Activated B cell treated with CpG ODN at 0.5 μM for 24 hours (primary cell): ENCODE measurements around the gene MEGF10. TPM values are rescaled to one million over a fixed set of nuclear protein-coding genes. Genes with fewer than 3 reads are reported as not detected.

Experiments used
- ATAC-seq: fragments of 200-7000 bp; cut with Tn5 transposase; one replicate; pipeline ENCODE4 v1.10.0; 2021; ENCODE audit warnings: low read depth, mild to moderate bottlenecking, moderate library complexity
- CTCF ChIA-PET: fragments of 350-600 bp; sonication (Branson Sonifier 250); formaldehyde crosslinking; loops from one replicate; lab custom pipeline; 2021; ENCODE audit warnings: antibody characterized with exemption; lab: Charles Lee
- POLR2A ChIA-PET: fragments of 350-600 bp; sonication (Branson Sonifier 250); formaldehyde crosslinking; loops from one replicate; lab custom pipeline; 2021; ENCODE audit warnings: antibody characterized with exemption; lab: Charles Lee
- DNase-seq: peaks from one replicate; pipeline ENCODE4 v3.0.0; 2022
- H3K27ac Mint-ChIP-seq: one replicate; pipeline ENCODE4 v1.8.0; 2020; ENCODE audit warnings: mixed read lengths
- H3K27me3 Mint-ChIP-seq: one replicate; pipeline ENCODE4 v1.8.0; 2021; ENCODE audit warnings: mixed read lengths
- H3K36me3 Mint-ChIP-seq: one replicate; pipeline ENCODE4 v1.8.0; 2021; ENCODE audit warnings: low read depth, mixed read lengths
- H3K4me1 Mint-ChIP-seq: one replicate; pipeline ENCODE4 v1.8.0; 2021; ENCODE audit warnings: mixed read lengths
- H3K4me3 Mint-ChIP-seq: one replicate; pipeline ENCODE4 v1.8.0; 2020; ENCODE audit warnings: mild to moderate bottlenecking, mixed read lengths
- H3K9me3 Mint-ChIP-seq: one replicate; pipeline ENCODE4 v1.8.0; 2020; ENCODE audit warnings: mixed read lengths
- intact Hi-C: fragments of 100-400 bp; cut with micrococcal nuclease; formaldehyde crosslinking; loops from one replicate; pipeline ENCODE4 v1.15.1; 2024
- total RNA-seq: library from RNA; stranded (reverse); gene quantifications from 2 replicates; pipeline ENCODE4 v1.2.3, GENCODE V29; 2022
- TF ChIP-seq, protein P1 (sequence below): fragments of 200-600 bp; IDR thresholded peaks from one replicate; pipeline ENCODE4 v1.8.0; 2022; ENCODE audit warnings: antibody characterized with exemption, mild to moderate bottlenecking

MEGF10 gene
- total RNA-seq, 1 donor from 2014 or later, result not detected

GRCh38 chr5:127343866-127344265 lies 53.3 kb downstream of the MEGF10 start:
- Mint-ChIP-seq H3K4me1 (no peaks in the 10 kb centered on the region), H3K9me3 (no peaks in the 10 kb centered on the region), H3K27ac (no peak overlapping the region), H3K27me3 (peaks cover 10% of the 10 kb centered on the region), H3K4me3 (no peak overlapping the region), H3K36me3 (no peaks in the 10 kb centered on the region)
- DNase-seq, result no peak
- no peak for ATAC-seq
- ChIA-PET CTCF (no interaction called here), POLR2A (no interaction called here)
- intact Hi-C loops, result no loop called here
- TF ChIP-seq, protein P1, sequence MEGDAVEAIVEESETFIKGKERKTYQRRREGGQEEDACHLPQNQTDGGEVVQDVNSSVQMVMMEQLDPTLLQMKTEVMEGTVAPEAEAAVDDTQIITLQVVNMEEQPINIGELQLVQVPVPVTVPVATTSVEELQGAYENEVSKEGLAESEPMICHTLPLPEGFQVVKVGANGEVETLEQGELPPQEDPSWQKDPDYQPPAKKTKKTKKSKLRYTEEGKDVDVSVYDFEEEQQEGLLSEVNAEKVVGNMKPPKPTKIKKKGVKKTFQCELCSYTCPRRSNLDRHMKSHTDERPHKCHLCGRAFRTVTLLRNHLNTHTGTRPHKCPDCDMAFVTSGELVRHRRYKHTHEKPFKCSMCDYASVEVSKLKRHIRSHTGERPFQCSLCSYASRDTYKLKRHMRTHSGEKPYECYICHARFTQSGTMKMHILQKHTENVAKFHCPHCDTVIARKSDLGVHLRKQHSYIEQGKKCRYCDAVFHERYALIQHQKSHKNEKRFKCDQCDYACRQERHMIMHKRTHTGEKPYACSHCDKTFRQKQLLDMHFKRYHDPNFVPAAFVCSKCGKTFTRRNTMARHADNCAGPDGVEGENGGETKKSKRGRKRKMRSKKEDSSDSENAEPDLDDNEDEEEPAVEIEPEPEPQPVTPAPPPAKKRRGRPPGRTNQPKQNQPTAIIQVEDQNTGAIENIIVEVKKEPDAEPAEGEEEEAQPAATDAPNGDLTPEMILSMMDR, result no peak

DNA sequence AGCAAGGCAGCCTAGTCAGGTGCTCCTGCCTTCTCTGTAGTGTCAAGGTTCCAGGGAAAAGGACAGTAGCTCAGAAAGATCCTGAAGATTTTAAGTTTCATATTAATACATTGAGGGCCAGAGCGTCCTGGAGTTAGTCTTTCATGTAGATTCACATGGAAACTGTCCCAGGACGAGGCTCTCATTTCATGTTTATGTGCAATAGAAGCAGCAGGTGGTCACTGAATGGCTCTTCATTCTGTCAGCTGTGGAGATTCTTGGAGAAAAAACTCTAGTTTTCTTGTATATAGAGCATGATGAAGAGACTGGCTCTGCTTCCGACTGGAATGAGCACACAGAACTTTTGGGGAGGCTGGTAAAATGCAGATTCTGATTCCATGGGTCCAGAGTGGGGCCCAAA lies 54.3 kb downstream of the MEGF10 start:
- TF ChIP-seq, protein P1, result no peak
- ATAC-seq (no peak), DNase-seq (no peak)
- H3K4me1 Mint-ChIP-seq, result no peaks in the 10 kb centered on the region
- no peaks in the 10 kb centered on the region for H3K36me3 Mint-ChIP-seq
- peaks cover 7% of the 10 kb centered on the region for H3K27me3 Mint-ChIP-seq
- H3K9me3 Mint-ChIP-seq, result no peaks in the 10 kb centered on the region
- CTCF ChIA-PET, result no interaction called here
- H3K4me3 Mint-ChIP-seq, result no peak overlapping the region
- no peak overlapping the region for H3K27ac Mint-ChIP-seq
- POLR2A ChIA-PET, result no interaction called here
- intact Hi-C loops, result no loop called here

GRCh38 chr5:127351418-127351817 lies 60.8 kb downstream of the MEGF10 start:
- H3K4me3 Mint-ChIP-seq, result no peak overlapping the region
- no peaks in the 10 kb centered on the region for H3K4me1 Mint-ChIP-seq
- ATAC-seq (no peak), DNase-seq (no peak)
- intact Hi-C loops, result no loop called here
- CTCF ChIA-PET, result no interaction called here
- POLR2A ChIA-PET, result no interaction called here
- H3K27me3 Mint-ChIP-seq, result peaks cover 1% of the 10 kb centered on the region
- TF ChIP-seq, protein P1, result no peak
- H3K9me3 Mint-ChIP-seq, result no peaks in the 10 kb centered on the region
- H3K27ac Mint-ChIP-seq, result no peak overlapping the region
- no peaks in the 10 kb centered on the region for H3K36me3 Mint-ChIP-seq

GRCh38 chr5:127352068-127352467 lies 61.5 kb downstream of the MEGF10 start:
- DNase-seq, result no peak
- ATAC-seq, result no peak
- H3K27me3 Mint-ChIP-seq, result peaks cover 1% of the 10 kb centered on the region
- H3K9me3 Mint-ChIP-seq, result no peaks in the 10 kb centered on the region
- no peaks in the 10 kb centered on the region for H3K4me1 Mint-ChIP-seq
- no peak overlapping the region for H3K4me3 Mint-ChIP-seq
- TF ChIP-seq, protein P1, result no peak
- intact Hi-C loops, result no loop called here
- H3K27ac Mint-ChIP-seq, result no peak overlapping the region
- POLR2A ChIA-PET, result no interaction called here
- CTCF ChIA-PET, result no interaction called here
- H3K36me3 Mint-ChIP-seq, result no peaks in the 10 kb centered on the region

- DNase-seq, result no peak
- TF ChIP-seq, protein P1, result no peak
- CTCF ChIA-PET, result no interaction called here
- no peaks in the 10 kb centered on the region for H3K36me3 Mint-ChIP-seq
- ATAC-seq, result no peak
- H3K27me3 Mint-ChIP-seq, result peaks cover 3% of the 10 kb centered on the region
- H3K4me1 Mint-ChIP-seq, result no peaks in the 10 kb centered on the region
- no peak overlapping the region for H3K27ac Mint-ChIP-seq
- no peaks in the 10 kb centered on the region for H3K9me3 Mint-ChIP-seq
- no peak overlapping the region for H3K4me3 Mint-ChIP-seq
- intact Hi-C loops, result no loop called here
- POLR2A ChIA-PET, result no interaction called here
Measured at GRCh38 chr5:127353327-127353726, 62.7 kb downstream of the MEGF10 start.
